Measurements from ENCODE around the gene FANK1. TPM values are rescaled to one million over a fixed set of nuclear protein-coding genes. Genes with fewer than 3 reads are reported as not detected.
A peak's percentile ranks its signal among the peaks of the same experiment; 100 is the strongest.
"Not testable (repeated sequence)": the region's sequence is repeated elsewhere in the genome, so short reads cannot be mapped to it uniquely, and the experiment has no call there.

Gene FANK1
- total RNA-seq, 1 donor from 2014 or later: 9.5 TPM

GRCh38 chr10:125881192-125881591 lies 15.2 kb upstream of the FANK1 start, which contains the start of gene DHX32:
TSS of gene DHX32 (minus strand) at chr10:125881292. CDS start at chr10:125880824, 468 bp downstream.
- H3K4me3 Mint-ChIP-seq: peak within 1 kb of the TSS; percentile 62
- H3K27ac Mint-ChIP-seq: peak within 1 kb of the TSS; percentile 19
- no peaks in the 10 kb centered on the region for H3K27me3 Mint-ChIP-seq
- peaks cover 22% of the 10 kb centered on the region for H3K4me1 Mint-ChIP-seq (ENCODE audit: unreplicated experiment)
- TF ChIP-seq CTCF (conservative IDR thresholded peaks at IDR 0.05): no peak
- DNase-seq (ENCODE audit: extremely low spot score, unreplicated experiment): no peak
- H3K36me3 Mint-ChIP-seq: peaks cover 27% of the 10 kb centered on the region
- H3K9me3 Mint-ChIP-seq: no peaks in the 10 kb centered on the region

GRCh38 chr10:125882596-125882995 lies 13.8 kb upstream of the FANK1 start:
- no peak for DNase-seq (ENCODE audit: extremely low spot score, unreplicated experiment)
- Mint-ChIP-seq H3K9me3 (no peaks in the 10 kb centered on the region), H3K27ac (no peak overlapping the region), H3K4me1 (ENCODE audit: unreplicated experiment) (peaks cover 22% of the 10 kb centered on the region), H3K4me3 (no peak overlapping the region), H3K36me3 (peaks cover 23% of the 10 kb centered on the region), H3K27me3 (no peaks in the 10 kb centered on the region)
- TF ChIP-seq CTCF (conservative IDR thresholded peaks at IDR 0.05): no peak

GRCh38 chr10:125883211-125883610 lies 13.2 kb upstream of the FANK1 start:
- peaks cover 17% of the 10 kb centered on the region for H3K36me3 Mint-ChIP-seq
- DNase-seq (ENCODE audit: extremely low spot score, unreplicated experiment): no peak
- no peaks in the 10 kb centered on the region for H3K27me3 Mint-ChIP-seq
- TF ChIP-seq CTCF (conservative IDR thresholded peaks at IDR 0.05): no peak
- H3K27ac Mint-ChIP-seq: no peak overlapping the region
- no peak overlapping the region for H3K4me3 Mint-ChIP-seq
- no peaks in the 10 kb centered on the region for H3K9me3 Mint-ChIP-seq
- H3K4me1 Mint-ChIP-seq (ENCODE audit: unreplicated experiment): peaks cover 22% of the 10 kb centered on the region

GRCh38 chr10:125886914-125887512 lies 9.4 kb upstream of the FANK1 start:
- peaks cover 4% of the 10 kb centered on the region for H3K36me3 Mint-ChIP-seq
- TF ChIP-seq CTCF (conservative IDR thresholded peaks at IDR 0.05): no peak
- no peak overlapping the region for H3K27ac Mint-ChIP-seq
- H3K4me1 Mint-ChIP-seq (ENCODE audit: unreplicated experiment): peaks cover 4% of the 10 kb centered on the region
- H3K27me3 Mint-ChIP-seq: no peaks in the 10 kb centered on the region
- DNase-seq (ENCODE audit: extremely low spot score, unreplicated experiment): no peak
- H3K4me3 Mint-ChIP-seq: no peak overlapping the region
- no peaks in the 10 kb centered on the region for H3K9me3 Mint-ChIP-seq

GRCh38 chr10:125889441-125889840 lies 6.9 kb upstream of the FANK1 start:
- not testable (repeated sequence) for DNase-seq (ENCODE audit: extremely low spot score, unreplicated experiment); H3K4me3 Mint-ChIP-seq; H3K27ac Mint-ChIP-seq; H3K9me3 Mint-ChIP-seq; H3K4me1 Mint-ChIP-seq (ENCODE audit: unreplicated experiment); H3K36me3 Mint-ChIP-seq; H3K27me3 Mint-ChIP-seq

GRCh38 chr10:125892402-125892801 lies 4.0 kb upstream of the FANK1 start:
- H3K9me3 Mint-ChIP-seq; DNase-seq (ENCODE audit: extremely low spot score, unreplicated experiment); H3K4me3 Mint-ChIP-seq; H3K36me3 Mint-ChIP-seq; H3K27me3 Mint-ChIP-seq; H3K27ac Mint-ChIP-seq: not testable (repeated sequence)
- H3K4me1 Mint-ChIP-seq (ENCODE audit: unreplicated experiment): peaks cover 17% of the 10 kb centered on the region

GRCh38 chr10:125894176-125894575 lies 2.2 kb upstream of the FANK1 start:
- H3K27me3 Mint-ChIP-seq; H3K9me3 Mint-ChIP-seq; DNase-seq (ENCODE audit: extremely low spot score, unreplicated experiment); H3K36me3 Mint-ChIP-seq: not testable (repeated sequence)
- H3K27ac Mint-ChIP-seq: peak overlapping the region; percentile 69
- peaks cover 17% of the 10 kb centered on the region for H3K4me1 Mint-ChIP-seq (ENCODE audit: unreplicated experiment)
- H3K4me3 Mint-ChIP-seq: peak overlapping the region; percentile 91
